Right ventricle myocardium superior (tissue), 1 donor: ENCODE data around the gene NOP14. TPM values are rescaled to one million over a fixed set of nuclear protein-coding genes. Genes with fewer than 3 reads are reported as not detected.
"Not testable (repeated sequence)": the region's sequence is repeated elsewhere in the genome, so short reads cannot be mapped to it uniquely, and the experiment has no call there.

Experiments used
- ATAC-seq: fragments of 200-7000 bp; cut with Tn5 transposase; one replicate; pipeline ENCODE4 v1.9.1; 2020; ENCODE audit warnings: mild to moderate bottlenecking; ENCODE audit not compliant: poor library complexity
- DNase-seq: peaks from one replicate; pipeline ENCODE4 v3.0.0-alpha.2; 2020
- intact Hi-C: fragments of 100-400 bp; cut with DNase I; formaldehyde crosslinking; loops from one replicate; pipeline ENCODE4 v1.11.2; 2022
- total RNA-seq: library from RNA; stranded (reverse); fragmentation: NEBNext Ultra II Directional; extraction: Animal tissue kit (Norgen Biotek cat#: 25700); gene quantifications from one replicate; pipeline ENCODE4 v1.2.1, GENCODE V29; 2021
- donor health status: DM: no; HTN: yes; CAD: no; lungs with severe emphysema.

NOP14 gene
- total RNA-seq, 1 donor from 2014 or later: 20.7 TPM

- DNase-seq (peak; percentile 81), ATAC-seq (peak; percentile 68)
- intact Hi-C loops: no loop called here
These were observed 813 bp upstream of the NOP14 start for GRCh38 chr4:2963966-2964471.

DNA sequence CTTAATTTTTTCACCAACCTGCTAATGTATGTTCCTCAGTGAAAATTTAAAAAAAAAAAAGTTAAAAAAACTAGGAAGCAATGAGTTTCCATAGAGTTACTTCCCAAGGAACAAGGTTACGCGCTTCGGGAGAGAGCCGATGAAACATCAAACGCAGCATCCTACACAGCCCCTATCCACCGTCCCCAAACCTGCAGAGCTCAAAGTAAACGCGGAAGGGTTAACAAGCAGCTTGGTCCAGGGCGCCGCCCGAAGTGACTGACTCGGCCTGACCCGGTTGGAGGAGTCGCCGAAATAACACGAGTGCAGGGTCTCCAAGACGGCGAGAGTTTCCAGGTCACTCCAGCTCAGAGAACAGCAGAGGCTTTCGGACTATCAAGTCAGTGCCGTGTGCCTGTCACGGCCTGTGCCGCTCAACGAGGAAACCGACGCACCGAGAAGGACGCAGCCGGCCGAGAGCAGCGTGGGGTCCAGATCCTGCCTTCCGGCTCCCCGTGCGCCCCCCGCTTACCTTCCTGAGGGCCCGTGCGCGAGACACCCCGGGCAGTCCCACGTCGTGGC is 512 bp downstream of the NOP14 start:
- ATAC-seq (peak; percentile 43), DNase-seq (no peak)
- intact Hi-C loops: no loop called here

DNA sequence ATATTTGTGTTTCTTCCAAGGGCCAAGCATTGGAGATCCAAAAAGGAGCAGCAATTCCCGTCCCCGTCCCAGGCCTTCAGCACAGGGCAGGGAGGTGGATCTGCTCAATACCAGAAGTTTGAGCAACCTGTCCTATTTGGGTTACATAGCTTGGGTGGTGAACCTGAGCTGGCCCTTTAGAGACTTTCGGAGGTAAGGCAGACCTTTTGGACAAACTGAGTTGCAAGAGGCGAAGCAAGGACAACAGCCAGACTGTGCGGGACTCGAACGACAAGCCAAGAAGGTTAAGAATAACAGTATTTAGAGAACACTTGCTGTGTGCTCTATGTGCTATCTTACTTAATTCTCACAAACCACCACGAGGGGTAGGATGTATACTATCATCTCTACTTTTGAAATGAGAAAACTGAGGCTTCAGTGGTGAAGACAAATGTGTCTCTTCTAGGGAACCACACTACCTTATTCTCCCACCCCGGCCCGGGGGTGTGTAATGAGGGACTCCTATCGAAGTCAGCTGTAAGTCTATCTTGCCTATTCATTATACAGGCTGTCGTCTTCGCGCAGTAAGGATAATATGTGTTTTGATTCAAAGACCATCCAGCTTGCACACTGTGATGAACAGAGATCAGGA is 1.3 kb downstream of the NOP14 start:
- DNase-seq: no peak
- intact Hi-C loops: no loop called here
- ATAC-seq: no peak

DNA sequence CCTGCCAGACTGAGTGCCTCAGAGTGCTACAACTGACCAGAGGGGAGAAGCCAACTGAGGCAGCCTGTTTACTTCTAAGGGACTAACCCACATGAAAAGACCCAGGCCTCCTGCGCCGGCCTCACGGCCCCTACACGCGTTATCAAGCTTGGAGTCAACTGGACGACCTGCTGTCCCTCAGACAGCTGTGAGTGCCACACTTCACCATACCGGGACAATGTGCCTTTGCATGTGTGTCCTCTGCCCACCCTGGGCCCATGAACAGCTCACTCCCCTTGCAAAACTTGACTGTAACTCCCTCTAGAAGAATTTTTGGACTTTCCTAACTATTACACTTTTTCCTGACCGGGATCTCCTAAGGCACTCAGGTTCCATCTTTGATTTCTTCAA is 1.8 kb downstream of the NOP14 start:
- DNase-seq: no peak
- intact Hi-C loops: no loop called here
- no peak for ATAC-seq

DNA sequence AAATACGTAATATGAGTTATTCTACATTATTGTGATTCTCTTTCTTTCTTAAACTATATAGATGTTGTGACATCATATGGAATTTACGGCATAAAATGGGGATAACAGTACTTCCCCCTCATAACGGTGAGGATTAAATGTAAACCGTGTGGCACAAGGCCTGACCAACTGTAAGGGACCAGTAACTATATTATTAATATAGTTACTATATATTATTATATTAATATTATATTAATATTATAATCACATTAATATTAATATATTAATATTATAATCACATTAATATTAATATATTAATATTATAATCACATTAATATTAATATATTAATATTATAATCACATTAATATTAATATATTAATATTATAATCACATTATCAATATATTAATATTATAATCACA is 2.8 kb downstream of the NOP14 start:
- DNase-seq, ATAC-seq, intact Hi-C loops: not testable (repeated sequence)

DNA sequence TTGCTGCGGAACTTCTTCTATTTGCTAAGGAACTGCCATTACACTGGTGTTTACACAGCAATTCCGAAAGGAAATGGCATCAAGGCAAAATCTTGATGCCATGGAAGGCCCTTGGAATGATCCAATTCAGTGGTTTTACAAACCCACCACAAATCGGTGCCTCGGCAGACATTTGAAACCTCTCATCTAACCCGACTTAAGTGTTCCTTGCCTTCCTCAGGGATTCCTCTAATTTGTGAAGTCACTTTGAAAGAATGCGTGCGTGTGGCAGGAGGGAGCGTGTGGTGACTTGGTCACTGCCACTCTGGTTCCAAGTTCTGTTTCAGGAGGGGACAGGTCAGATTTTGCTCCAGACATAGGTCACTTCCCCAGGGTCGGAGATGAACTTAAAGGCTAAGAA is 4.8 kb downstream of the NOP14 start:
- ATAC-seq (no peak), DNase-seq (no peak)
- intact Hi-C loops: no loop called here

DNA sequence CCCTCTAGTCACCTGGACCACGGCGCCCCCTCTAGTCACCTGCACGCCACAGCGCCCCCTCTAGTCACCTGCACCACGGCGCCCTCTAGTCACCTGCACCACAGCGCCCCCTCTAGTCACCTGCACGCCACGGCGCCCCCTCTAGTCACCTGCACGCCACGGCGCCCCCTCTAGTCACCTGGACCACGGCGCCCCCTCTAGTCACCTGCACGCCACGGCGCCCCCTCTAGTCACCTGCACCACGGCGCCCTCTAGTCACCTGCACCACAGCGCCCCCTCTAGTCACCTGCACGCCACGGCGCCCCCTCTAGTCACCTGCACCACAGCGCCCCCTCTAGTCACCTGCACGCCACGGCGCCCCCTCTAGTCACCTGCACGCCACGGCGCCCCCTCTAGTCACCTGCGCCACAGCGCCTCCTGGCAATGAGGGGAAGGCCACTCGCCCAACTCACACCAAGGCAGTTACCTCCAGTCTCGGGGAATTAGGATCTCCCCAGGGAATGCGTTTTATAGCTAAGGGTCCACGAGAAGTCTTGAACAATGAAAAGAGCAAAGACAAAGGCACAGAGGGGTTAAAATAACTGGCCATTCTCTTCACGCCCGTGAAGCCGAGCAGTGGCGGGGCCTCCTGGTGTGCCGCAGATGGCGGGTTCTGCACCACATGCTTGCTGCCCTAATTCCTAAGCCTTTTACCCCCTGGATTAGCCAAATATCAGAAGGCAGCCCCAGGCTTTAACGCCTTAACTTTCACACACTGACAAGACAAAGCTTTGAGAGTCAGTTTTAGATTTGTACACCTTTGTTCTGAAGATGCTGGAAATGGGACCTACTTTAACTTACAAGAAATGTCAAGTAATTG is 7.8 kb downstream of the NOP14 start:
- DNase-seq, ATAC-seq, intact Hi-C loops: not testable (repeated sequence)

DNA sequence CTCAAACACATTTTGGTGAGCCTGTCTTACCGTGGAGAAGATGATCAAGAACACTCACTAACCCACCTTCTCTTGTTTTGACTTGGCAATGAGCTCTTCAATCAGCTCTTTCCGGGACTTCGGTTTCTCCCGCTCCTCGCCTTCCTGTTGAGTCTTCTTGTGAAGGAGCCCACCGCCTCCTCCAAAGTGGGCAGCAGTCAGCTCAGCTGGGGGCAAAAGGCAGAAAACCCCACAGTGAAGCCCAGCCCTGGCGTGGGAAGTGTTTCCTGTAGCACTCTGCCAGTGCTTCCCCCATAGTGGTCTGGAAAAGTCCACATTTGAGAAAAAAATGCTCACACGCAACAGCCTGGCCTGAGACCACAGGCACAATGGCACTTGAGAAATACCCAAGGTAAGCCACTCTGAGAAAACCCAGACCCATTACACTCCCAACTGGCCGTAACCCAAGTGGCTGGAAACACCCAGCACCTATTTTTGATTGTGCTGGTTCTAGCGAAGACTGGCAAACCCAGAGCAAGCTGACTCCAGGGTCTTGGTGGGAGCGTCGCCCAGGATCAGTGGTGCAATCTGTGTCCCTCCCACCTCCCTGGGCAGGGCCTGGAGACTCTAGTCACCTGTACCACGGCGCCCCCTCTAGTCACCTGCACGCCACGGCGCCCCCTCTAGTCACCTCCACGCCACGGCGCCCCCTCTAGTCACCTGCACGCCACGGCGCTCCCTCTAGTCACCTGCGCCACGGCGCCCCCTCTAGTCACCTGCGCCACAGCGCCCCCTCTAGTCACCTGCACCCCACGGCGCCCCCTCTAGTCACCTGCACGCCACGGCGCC is 8.6 kb downstream of the NOP14 start:
- intact Hi-C loops: no loop called here
- ATAC-seq: peak; percentile 58

GRCh38 chr4:2953496-2953895 is 9.7 kb downstream of the NOP14 start:
- intact Hi-C loops: no loop called here
- ATAC-seq (peak; percentile 47), DNase-seq (no peak)

More for the DNA sequence above, 8.6 kb downstream of the NOP14 start:
- no peak for DNase-seq

- ATAC-seq (no peak), DNase-seq (no peak)
- intact Hi-C loops: no loop called here
These were observed 12.8 kb downstream of the NOP14 start for GRCh38 chr4:2950221-2950989.

- DNase-seq: no peak
- no peak for ATAC-seq
- intact Hi-C loops: no loop called here
These were observed 13.5 kb downstream of the NOP14 start for GRCh38 chr4:2949782-2950125.

DNA sequence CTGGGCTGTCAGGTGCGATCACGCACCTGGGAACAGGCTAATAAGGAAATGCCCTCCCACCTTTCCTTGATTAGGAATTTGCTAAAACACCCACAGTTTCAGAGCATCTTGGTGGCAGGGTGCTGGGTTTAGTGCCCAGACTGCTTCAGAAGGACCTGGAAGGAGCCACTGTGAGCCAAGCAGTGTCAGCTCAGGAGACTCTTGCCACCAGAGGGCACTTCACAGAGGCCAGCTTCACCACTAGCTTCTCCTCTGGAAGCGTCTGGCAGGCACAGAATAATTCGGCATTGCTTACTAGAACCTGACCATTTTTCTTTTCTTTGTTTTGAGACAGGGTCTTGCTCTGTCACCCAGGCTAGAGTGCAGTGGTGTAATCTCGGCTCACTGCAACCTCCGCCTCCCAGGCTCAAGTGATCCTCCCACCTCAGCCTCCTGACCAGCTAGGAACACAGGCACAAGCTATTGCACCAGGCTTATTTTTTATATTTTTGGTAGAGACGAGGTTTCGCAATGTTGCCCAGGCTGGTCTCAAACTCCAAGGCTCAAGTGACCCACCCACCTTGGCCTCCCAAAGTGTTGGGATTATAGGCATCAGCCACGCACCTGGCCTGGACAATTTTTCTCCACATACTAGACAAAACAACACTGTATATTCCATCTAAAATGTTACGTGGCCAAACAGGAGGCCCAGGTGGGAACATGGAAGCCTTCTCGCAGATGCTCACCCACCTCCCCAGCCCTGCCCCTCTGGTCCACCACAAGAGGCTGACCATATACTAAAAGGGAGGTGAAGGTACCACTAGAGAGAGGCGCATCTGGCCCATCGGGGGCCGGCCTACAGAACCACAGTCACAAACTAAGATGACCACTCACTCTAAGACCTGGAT is 14.1 kb downstream of the NOP14 start:
- peak; percentile 50 for ATAC-seq
- no peak for DNase-seq
- intact Hi-C loops: no loop called here

- ATAC-seq (peak; percentile 79), DNase-seq (peak; percentile 68)
- intact Hi-C loops: no loop called here
These were observed 15.3 kb downstream of the NOP14 start for GRCh38 chr4:2947926-2948325.

GRCh38 chr4:2946812-2947600 is 16.2 kb downstream of the NOP14 start:
- ATAC-seq (no peak), DNase-seq (no peak)
- intact Hi-C loops: no loop called here

GRCh38 chr4:2945619-2946604 is 17.3 kb downstream of the NOP14 start:
- ATAC-seq, DNase-seq, intact Hi-C loops: not testable (repeated sequence)
